Gastrocnemius medialis (tissue), 4 donors: ENCODE measurements around the gene OXA1L.

Experiments
- CTCF ChIP-seq, 5 experiments: fragments of 450-650 bp in 3 of 5; fragments of 200-600 bp in 2 of 5; sonication (generic) in 2 of 5; IDR thresholded peaks in 4 of 5; conservative IDR thresholded peaks in 1 of 5; 1 replicate in 4 of 5; 2 replicates in 1 of 5; pipeline ENCODE4 v1.5.1; 2016 to 2019; ENCODE audit warnings: antibody characterized with exemption in 5 of 5, mild to moderate bottlenecking in 3 of 5, moderate library complexity in 3 of 5
- POLR2A ChIP-seq, 2 donors: fragments of 450-650 bp; IDR thresholded peaks; one replicate each; pipeline ENCODE4 v1.6.1; 2017; ENCODE audit warnings: antibody characterized with exemption in 2 of 2, mild to moderate bottlenecking in 2 of 2, moderate library complexity in 2 of 2

- no peak for TF ChIP-seq CTCF (IDR thresholded peaks at IDR 0.05 in 4 of 5, conservative IDR thresholded peaks at IDR 0.05 in 1 of 5)
- TF ChIP-seq POLR2A (IDR thresholded peaks at IDR 0.05): no peak
Observed at GRCh38 chr14:22786685-22787084, 20.2 kb downstream of the OXA1L start.
